ENCODE measurements around the gene NYAP2.

NYAP2 gene

GRCh38 chr2:225463449-225463848 lies 63.9 kb downstream of the NYAP2 start:
- no peak overlapping the region for H3K27ac ChIP-seq
- no peak for TF ChIP-seq ZFX (IDR thresholded peaks at IDR 0.05)
- no peak for TF ChIP-seq CTCF (conservative IDR thresholded peaks at IDR 0.05)

GRCh38 chr2:225464346-225465025 lies 65.0 kb downstream of the NYAP2 start:
- TF ChIP-seq ZFX (IDR thresholded peaks at IDR 0.05) (no peak), CTCF (conservative IDR thresholded peaks at IDR 0.05) (no peak)
- no peak overlapping the region for H3K27ac ChIP-seq

GRCh38 chr2:225465827-225466226 lies 66.3 kb downstream of the NYAP2 start:
- TF ChIP-seq ZFX (IDR thresholded peaks at IDR 0.05) (no peak), CTCF (conservative IDR thresholded peaks at IDR 0.05) (no peak)
- H3K27ac ChIP-seq = no peak overlapping the region

GRCh38 chr2:225466891-225467604 lies 67.5 kb downstream of the NYAP2 start:
- H3K27ac ChIP-seq = no peak overlapping the region
- no peak for TF ChIP-seq CTCF (conservative IDR thresholded peaks at IDR 0.05)
- TF ChIP-seq ZFX (IDR thresholded peaks at IDR 0.05) = no peak

GRCh38 chr2:225468131-225468530 lies 68.6 kb downstream of the NYAP2 start:
- no peak for TF ChIP-seq ZFX (IDR thresholded peaks at IDR 0.05)
- no peak for TF ChIP-seq CTCF (conservative IDR thresholded peaks at IDR 0.05)
- no peak overlapping the region for H3K27ac ChIP-seq

- H3K27ac ChIP-seq = no peak overlapping the region
Measured at GRCh38 chr2:225471039-225471438, 71.5 kb downstream of the NYAP2 start.

More at GRCh38 chr2:225471039-225471438, 71.5 kb downstream of the NYAP2 start:
- TF ChIP-seq CTCF (conservative IDR thresholded peaks at IDR 0.05) = no peak
- TF ChIP-seq ZFX (IDR thresholded peaks at IDR 0.05) = no peak
